ENCODE data around the gene SMNDC1.

DNA sequence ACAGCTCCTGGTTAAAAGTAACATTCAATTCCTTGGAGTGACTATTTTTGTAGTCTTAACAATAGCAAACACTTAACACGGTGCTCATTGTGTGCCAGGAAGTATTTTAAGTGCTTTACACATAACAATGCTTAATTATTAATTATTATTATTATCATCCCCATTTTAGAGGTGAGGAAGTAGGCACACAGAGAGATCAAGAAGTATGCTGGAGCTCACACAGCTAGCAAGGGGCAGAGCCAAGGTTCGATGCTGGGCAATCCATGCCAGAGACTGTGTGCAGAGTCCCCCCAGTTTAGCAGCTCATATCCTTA, 48.2 kb upstream of the SMNDC1 start:
- TF ChIP-seq, protein P1, sequence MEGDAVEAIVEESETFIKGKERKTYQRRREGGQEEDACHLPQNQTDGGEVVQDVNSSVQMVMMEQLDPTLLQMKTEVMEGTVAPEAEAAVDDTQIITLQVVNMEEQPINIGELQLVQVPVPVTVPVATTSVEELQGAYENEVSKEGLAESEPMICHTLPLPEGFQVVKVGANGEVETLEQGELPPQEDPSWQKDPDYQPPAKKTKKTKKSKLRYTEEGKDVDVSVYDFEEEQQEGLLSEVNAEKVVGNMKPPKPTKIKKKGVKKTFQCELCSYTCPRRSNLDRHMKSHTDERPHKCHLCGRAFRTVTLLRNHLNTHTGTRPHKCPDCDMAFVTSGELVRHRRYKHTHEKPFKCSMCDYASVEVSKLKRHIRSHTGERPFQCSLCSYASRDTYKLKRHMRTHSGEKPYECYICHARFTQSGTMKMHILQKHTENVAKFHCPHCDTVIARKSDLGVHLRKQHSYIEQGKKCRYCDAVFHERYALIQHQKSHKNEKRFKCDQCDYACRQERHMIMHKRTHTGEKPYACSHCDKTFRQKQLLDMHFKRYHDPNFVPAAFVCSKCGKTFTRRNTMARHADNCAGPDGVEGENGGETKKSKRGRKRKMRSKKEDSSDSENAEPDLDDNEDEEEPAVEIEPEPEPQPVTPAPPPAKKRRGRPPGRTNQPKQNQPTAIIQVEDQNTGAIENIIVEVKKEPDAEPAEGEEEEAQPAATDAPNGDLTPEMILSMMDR (IDR thresholded peaks at IDR 0.05 in 8 of 11, conservative IDR thresholded peaks at IDR 0.05 in 3 of 11): no peak
- no peak for TF ChIP-seq POLR2AphosphoS5 (IDR thresholded peaks at IDR 0.05)
- TF ChIP-seq POLR2A (IDR thresholded peaks at IDR 0.05): no peak

Measured in spleen (tissue), 7 donors.